ENCODE results near the gene FAM124B. TPM values are rescaled to one million over a fixed set of nuclear protein-coding genes. Genes with fewer than 3 reads are reported as not detected.

FAM124B gene
- polyA plus RNA-seq, 3 donors, result 1.8 to 2.1 (median 2.0) TPM

DNA sequence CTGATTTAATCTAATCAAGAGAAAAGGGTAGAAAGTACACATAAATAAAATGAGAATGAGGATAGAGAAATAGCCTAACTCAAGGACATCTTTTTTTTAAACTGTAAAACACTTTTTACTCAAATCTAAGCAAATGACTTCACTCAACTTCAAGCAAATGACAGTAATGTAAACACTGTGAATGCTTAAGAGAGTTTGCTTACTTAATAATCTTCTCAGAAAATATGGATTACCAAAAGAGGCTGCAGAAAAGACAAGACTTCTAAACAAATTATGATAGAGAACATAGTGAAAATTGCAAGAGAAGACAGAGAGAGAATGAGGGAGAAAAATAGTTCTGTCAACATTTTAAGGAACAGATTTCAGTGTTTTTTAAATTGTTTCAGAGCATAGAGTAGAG, 52.5 kb downstream of the FAM124B start:
- H3K36me3 Mint-ChIP-seq, result no peaks in the 10 kb centered on the region

GRCh38 chr2:224347176-224348051, 54.5 kb downstream of the FAM124B start:
- no peaks in the 10 kb centered on the region for H3K9me3 Mint-ChIP-seq
- Histone ChIP-seq H3K4me3 (replicated peaks in 1 of 3; ENCODE audit: low read depth in 2 of 3, low read length in 3 of 3) (no peak overlapping the region), H4K20me1 (ENCODE audit: insufficient read depth, low read length) (no peaks in the 10 kb centered on the region), H3K27me3 (ENCODE audit: control insufficient read depth in 2 of 2, insufficient read depth in 2 of 2, low read length in 2 of 2) (no peaks in the 10 kb centered on the region), H3K9ac (ENCODE audit: insufficient read depth, low read length, poor library complexity, severe bottlenecking) (no peak overlapping the region), H3K9me3 (replicated peaks in 1 of 2; ENCODE audit: control insufficient read depth in 1 of 2, insufficient read depth in 1 of 2, low read length in 2 of 2) (no peaks in the 10 kb centered on the region), H3K4me1 (ENCODE audit: control insufficient read depth in 1 of 2, insufficient read depth in 2 of 2, low read length in 2 of 2) (no peaks in the 10 kb centered on the region), H3K27ac (ENCODE audit: low read depth in 1 of 2, low read length in 2 of 2) (no peak overlapping the region), H2AFZ (ENCODE audit: insufficient read depth, low read depth, low read length, poor library complexity, severe bottlenecking) (no peak overlapping the region), H3K79me2 (ENCODE audit: insufficient read depth, low read length) (no peaks in the 10 kb centered on the region), H3K4me2 (replicated peaks; ENCODE audit: extremely low read depth, low read length, poor library complexity, severe bottlenecking) (no peak overlapping the region), H3K36me3 (replicated peaks in 1 of 2; ENCODE audit: control insufficient read depth in 1 of 2, insufficient read depth in 2 of 2, low read length in 2 of 2) (no peaks in the 10 kb centered on the region)
- H3K4me3 Mint-ChIP-seq, result no peak overlapping the region
- no peaks in the 10 kb centered on the region for H3K36me3 Mint-ChIP-seq
- DNase-seq, result no peak
- H3K27me3 Mint-ChIP-seq (ENCODE audit: low read depth in 3 of 3), result peaks cover 0 to 10% (median 5%) of the 10 kb centered on the region in 3 donors
- H3K4me1 Mint-ChIP-seq, result peaks cover 3% of the 10 kb centered on the region
- intact Hi-C loops (cut with micrococcal nuclease), result no loop called here
- TF ChIP-seq, protein P1, sequence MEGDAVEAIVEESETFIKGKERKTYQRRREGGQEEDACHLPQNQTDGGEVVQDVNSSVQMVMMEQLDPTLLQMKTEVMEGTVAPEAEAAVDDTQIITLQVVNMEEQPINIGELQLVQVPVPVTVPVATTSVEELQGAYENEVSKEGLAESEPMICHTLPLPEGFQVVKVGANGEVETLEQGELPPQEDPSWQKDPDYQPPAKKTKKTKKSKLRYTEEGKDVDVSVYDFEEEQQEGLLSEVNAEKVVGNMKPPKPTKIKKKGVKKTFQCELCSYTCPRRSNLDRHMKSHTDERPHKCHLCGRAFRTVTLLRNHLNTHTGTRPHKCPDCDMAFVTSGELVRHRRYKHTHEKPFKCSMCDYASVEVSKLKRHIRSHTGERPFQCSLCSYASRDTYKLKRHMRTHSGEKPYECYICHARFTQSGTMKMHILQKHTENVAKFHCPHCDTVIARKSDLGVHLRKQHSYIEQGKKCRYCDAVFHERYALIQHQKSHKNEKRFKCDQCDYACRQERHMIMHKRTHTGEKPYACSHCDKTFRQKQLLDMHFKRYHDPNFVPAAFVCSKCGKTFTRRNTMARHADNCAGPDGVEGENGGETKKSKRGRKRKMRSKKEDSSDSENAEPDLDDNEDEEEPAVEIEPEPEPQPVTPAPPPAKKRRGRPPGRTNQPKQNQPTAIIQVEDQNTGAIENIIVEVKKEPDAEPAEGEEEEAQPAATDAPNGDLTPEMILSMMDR (IDR thresholded peaks at IDR 0.05), result no peak
- WGBS (ENCODE audit: insufficient coverage), result 100% methylated on average over 2 of the region's 4 CpGs
- H3K27ac Mint-ChIP-seq, result no peak overlapping the region

More for the DNA sequence above, 52.5 kb downstream of the FAM124B start:
- DNase-seq, result no peak
- Histone ChIP-seq H3K79me2 (ENCODE audit: insufficient read depth, low read length) (no peaks in the 10 kb centered on the region), H3K4me1 (ENCODE audit: control insufficient read depth in 1 of 2, insufficient read depth in 2 of 2, low read length in 2 of 2) (no peaks in the 10 kb centered on the region), H3K4me3 (replicated peaks in 1 of 3; ENCODE audit: low read depth in 2 of 3, low read length in 3 of 3) (no peak overlapping the region), H3K27ac (ENCODE audit: low read depth in 1 of 2, low read length in 2 of 2) (no peak overlapping the region), H3K4me2 (replicated peaks; ENCODE audit: extremely low read depth, low read length, poor library complexity, severe bottlenecking) (no peak overlapping the region), H3K9ac (ENCODE audit: insufficient read depth, low read length, poor library complexity, severe bottlenecking) (no peak overlapping the region), H3K27me3 (ENCODE audit: control insufficient read depth in 2 of 2, insufficient read depth in 2 of 2, low read length in 2 of 2) (no peaks in the 10 kb centered on the region), H3K9me3 (replicated peaks in 1 of 2; ENCODE audit: control insufficient read depth in 1 of 2, insufficient read depth in 1 of 2, low read length in 2 of 2) (no peaks in the 10 kb centered on the region), H3K36me3 (replicated peaks in 1 of 2; ENCODE audit: control insufficient read depth in 1 of 2, insufficient read depth in 2 of 2, low read length in 2 of 2) (no peaks in the 10 kb centered on the region), H4K20me1 (ENCODE audit: insufficient read depth, low read length) (no peaks in the 10 kb centered on the region), H2AFZ (ENCODE audit: insufficient read depth, low read depth, low read length, poor library complexity, severe bottlenecking) (no peak overlapping the region)
- peaks cover 0 to 10% (median 5%) of the 10 kb centered on the region in 3 donors for H3K27me3 Mint-ChIP-seq (ENCODE audit: low read depth in 3 of 3)
- no peak overlapping the region for H3K4me3 Mint-ChIP-seq
- peaks cover 3% of the 10 kb centered on the region for H3K4me1 Mint-ChIP-seq
- no peaks in the 10 kb centered on the region for H3K9me3 Mint-ChIP-seq
- intact Hi-C loops (cut with micrococcal nuclease), result no loop called here
- TF ChIP-seq, protein P1 (IDR thresholded peaks at IDR 0.05), result no peak
- H3K27ac Mint-ChIP-seq, result no peak overlapping the region
